ENCODE results near the gene PRKCI. TPM values are rescaled to one million over a fixed set of nuclear protein-coding genes. Genes with fewer than 3 reads are reported as not detected.

Gene PRKCI
- total RNA-seq: 10 to 100 TPM in 2 of 3 donors, 1 to 10 TPM in 1; 8.4 to 14.4 (median 11.1) TPM
- total RNA-seq (2013): 22.0 TPM

DNA sequence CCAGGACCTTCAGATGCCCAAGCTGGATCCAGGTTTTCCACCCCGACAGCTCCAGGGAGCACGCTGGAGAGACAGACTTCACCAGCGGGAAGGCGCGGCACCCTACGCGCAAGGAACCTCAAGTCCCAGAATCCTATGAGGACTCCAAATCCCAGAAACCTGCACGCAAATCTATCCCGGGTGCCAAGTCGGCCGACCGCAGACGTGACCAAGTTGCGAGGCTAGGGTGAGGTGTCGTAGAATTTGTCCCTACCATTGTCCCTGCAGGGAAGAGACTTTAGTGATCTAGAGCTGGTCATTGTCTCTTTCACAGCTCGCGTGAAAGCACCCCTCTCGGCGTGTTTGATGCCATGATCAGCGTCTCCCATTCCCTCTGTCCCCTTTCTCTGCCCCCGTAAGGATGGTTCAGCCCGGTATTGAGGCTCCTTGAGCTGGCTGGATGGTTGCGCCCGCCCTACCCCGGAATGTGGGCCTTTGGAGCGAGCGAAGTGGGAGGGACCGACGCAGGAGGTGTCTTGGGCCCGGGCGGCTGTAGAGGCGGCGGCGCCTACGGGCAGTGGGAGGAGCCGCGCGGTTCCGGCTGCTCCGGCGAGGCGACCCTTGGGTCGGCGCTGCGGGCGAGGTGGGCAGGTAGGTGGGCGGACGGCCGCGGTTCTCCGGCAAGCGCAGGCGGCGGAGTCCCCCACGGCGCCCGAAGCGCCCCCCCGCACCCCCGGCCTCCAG is at the start of gene PRKCI:
Gene PRKCI (plus strand): TSS at position 501 of the 723 bp plus-strand sequence. CDS start 246 bp downstream, outside the sequence.
- no peaks in the 10 kb centered on the region for H3K9me3 ChIP-seq (ENCODE audit: control insufficient read depth, insufficient read depth, low read length)
- H3K27me3 ChIP-seq (ENCODE audit: control insufficient read depth, insufficient read depth, low read length): no peaks in the 10 kb centered on the region
- H3K4me1 Mint-ChIP-seq: peaks cover 16 to 17% of the 10 kb centered on the region in 2 donors

DNA sequence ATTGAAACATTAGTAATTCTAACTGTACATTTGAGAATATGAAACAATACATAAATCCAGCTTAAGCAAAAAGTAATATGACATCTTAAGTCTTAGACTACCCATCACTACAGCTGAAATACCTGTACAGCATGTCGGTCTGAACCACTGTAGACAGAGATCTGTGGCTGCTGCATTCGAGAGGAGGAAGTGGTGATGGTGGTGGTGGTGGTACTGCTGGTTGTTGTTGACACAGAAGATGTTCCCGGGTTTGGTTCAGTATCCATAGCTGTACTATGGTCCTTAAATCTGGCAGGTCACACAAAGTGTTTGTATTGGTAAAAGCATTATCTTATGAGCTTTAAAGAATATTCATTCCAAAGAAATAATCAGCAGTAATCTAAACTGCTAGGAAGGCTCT is 43.6 kb upstream of the PRKCI start:
- no peaks in the 10 kb centered on the region for H3K9me3 Mint-ChIP-seq
- no peaks in the 10 kb centered on the region for H3K27me3 ChIP-seq (ENCODE audit: control insufficient read depth, insufficient read depth, low read length)
- H3K27me3 Mint-ChIP-seq (ENCODE audit: low read depth in 2 of 2): no peaks in the 10 kb centered on the region
- TF ChIP-seq, protein P1, sequence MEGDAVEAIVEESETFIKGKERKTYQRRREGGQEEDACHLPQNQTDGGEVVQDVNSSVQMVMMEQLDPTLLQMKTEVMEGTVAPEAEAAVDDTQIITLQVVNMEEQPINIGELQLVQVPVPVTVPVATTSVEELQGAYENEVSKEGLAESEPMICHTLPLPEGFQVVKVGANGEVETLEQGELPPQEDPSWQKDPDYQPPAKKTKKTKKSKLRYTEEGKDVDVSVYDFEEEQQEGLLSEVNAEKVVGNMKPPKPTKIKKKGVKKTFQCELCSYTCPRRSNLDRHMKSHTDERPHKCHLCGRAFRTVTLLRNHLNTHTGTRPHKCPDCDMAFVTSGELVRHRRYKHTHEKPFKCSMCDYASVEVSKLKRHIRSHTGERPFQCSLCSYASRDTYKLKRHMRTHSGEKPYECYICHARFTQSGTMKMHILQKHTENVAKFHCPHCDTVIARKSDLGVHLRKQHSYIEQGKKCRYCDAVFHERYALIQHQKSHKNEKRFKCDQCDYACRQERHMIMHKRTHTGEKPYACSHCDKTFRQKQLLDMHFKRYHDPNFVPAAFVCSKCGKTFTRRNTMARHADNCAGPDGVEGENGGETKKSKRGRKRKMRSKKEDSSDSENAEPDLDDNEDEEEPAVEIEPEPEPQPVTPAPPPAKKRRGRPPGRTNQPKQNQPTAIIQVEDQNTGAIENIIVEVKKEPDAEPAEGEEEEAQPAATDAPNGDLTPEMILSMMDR (IDR thresholded peaks at IDR 0.05): no peak
- intact Hi-C loops (cut with micrococcal nuclease): no loop called here
- 3% methylated on average over 3 of the region's 3 CpGs for WGBS (ENCODE audit: insufficient coverage)
- H3K36me3 Mint-ChIP-seq: no peaks in the 10 kb centered on the region
- peaks cover 36% of the 10 kb centered on the region for H3K36me3 ChIP-seq (ENCODE audit: control insufficient read depth, insufficient read depth, low read length)
- H3K27ac Mint-ChIP-seq: peak overlapping the region; percentile 81 to 99
- DNase-seq: peak; percentile 30 to 76
- no peaks in the 10 kb centered on the region for H3K9me3 ChIP-seq (ENCODE audit: control insufficient read depth, insufficient read depth, low read length)
- H3K4me3 ChIP-seq (ENCODE audit: low read length): no peak overlapping the region
- H3K4me1 Mint-ChIP-seq: peaks cover 38 to 47% of the 10 kb centered on the region in 2 donors
- H3K27ac ChIP-seq (ENCODE audit: low read length): no peak overlapping the region
- H3K4me1 ChIP-seq (ENCODE audit: control insufficient read depth, insufficient read depth, low read length): peaks cover 26% of the 10 kb centered on the region
- peak; percentile 22 to 63 (median 52) for ATAC-seq
- peak overlapping the region; percentile 67 for H3K4me3 Mint-ChIP-seq

More for the DNA sequence above, at the start of gene PRKCI:
- TF ChIP-seq, protein P1 (IDR thresholded peaks at IDR 0.05): no peak
- peak within 1 kb of the TSS; percentile 67 for H3K27ac ChIP-seq (ENCODE audit: low read length)
- under 1% methylated on average over 60 of the region's 60 CpGs for WGBS (ENCODE audit: insufficient coverage)
- H3K9me3 Mint-ChIP-seq: no peaks in the 10 kb centered on the region
- intact Hi-C loops (cut with micrococcal nuclease): loop anchor here (2.0 kb wide), 1 partner anchor 41 kb away; the partner anchor contains the start of gene PHC3
- H3K4me3 ChIP-seq (ENCODE audit: low read length): peak within 1 kb of the TSS; percentile 57
- peak within 1 kb of the TSS; percentile 94 for H3K4me3 Mint-ChIP-seq
- peaks cover 0 to 11% of the 10 kb centered on the region in 2 donors for H3K27me3 Mint-ChIP-seq (ENCODE audit: low read depth in 2 of 2)
- H3K36me3 ChIP-seq (ENCODE audit: control insufficient read depth, insufficient read depth, low read length): no peaks in the 10 kb centered on the region
- ATAC-seq (peak; percentile 91 to 95 (median 92)), DNase-seq (peak; percentile 65 to 93)
- H3K27ac Mint-ChIP-seq: peak within 1 kb of the TSS; percentile 74 to 89
- peaks cover 13% of the 10 kb centered on the region for H3K4me1 ChIP-seq (ENCODE audit: control insufficient read depth, insufficient read depth, low read length)
- H3K36me3 Mint-ChIP-seq: no peaks in the 10 kb centered on the region

DNA sequence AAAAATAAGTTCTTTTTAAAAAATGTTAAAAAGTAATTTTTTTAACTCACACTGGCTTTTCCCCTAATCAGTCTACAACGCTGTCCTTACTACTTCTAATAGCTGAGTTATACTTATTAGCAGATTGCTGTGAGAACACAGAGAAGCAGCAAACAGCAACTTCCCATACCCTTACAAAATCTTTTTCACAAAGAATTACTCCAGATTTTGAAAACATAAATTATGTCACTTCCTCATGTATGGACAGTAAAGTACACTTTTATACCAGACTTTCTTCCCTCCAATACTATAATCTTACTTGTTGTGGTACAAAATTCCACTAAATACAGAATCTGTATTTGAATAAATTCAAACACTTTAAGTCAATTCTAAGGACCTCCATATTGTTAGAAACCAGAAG is 42.8 kb upstream of the PRKCI start:
- intact Hi-C loops (cut with micrococcal nuclease): no loop called here
- Mint-ChIP-seq H3K36me3 (no peaks in the 10 kb centered on the region), H3K27ac (peak overlapping the region; percentile 96 to 99), H3K27me3 (ENCODE audit: low read depth in 2 of 2) (no peaks in the 10 kb centered on the region), H3K4me3 (peak overlapping the region; percentile 97), H3K9me3 (no peaks in the 10 kb centered on the region), H3K4me1 (peaks cover 36 to 45% of the 10 kb centered on the region in 2 donors)
- H3K4me1 ChIP-seq (ENCODE audit: control insufficient read depth, insufficient read depth, low read length): peaks cover 26% of the 10 kb centered on the region
- H3K27me3 ChIP-seq (ENCODE audit: control insufficient read depth, insufficient read depth, low read length): no peaks in the 10 kb centered on the region
- ATAC-seq (no peak), DNase-seq (no peak)
- no peak overlapping the region for H3K4me3 ChIP-seq (ENCODE audit: low read length)
- H3K27ac ChIP-seq (ENCODE audit: low read length): peak overlapping the region; percentile 97
- WGBS (ENCODE audit: insufficient coverage): 29% methylated on average over 1 of the region's 1 CpG
- peaks cover 31% of the 10 kb centered on the region for H3K36me3 ChIP-seq (ENCODE audit: control insufficient read depth, insufficient read depth, low read length)
- H3K9me3 ChIP-seq (ENCODE audit: control insufficient read depth, insufficient read depth, low read length): no peaks in the 10 kb centered on the region
- TF ChIP-seq, protein P1 (IDR thresholded peaks at IDR 0.05): no peak
